B cell (primary cell): ENCODE measurements around the gene GLI1.
"Not testable (repeated sequence)": the region's sequence is repeated elsewhere in the genome, so short reads cannot be mapped to it uniquely, and the experiment has no call there.

Experiments
- CTCF ChIP-seq: fragments of 200-600 bp; IDR thresholded peaks from one replicate; pipeline ENCODE4 v1.8.0; 2022; ENCODE audit warnings: antibody characterized with exemption, mild to moderate bottlenecking
- EZH2 ChIP-seq: IDR thresholded peaks from 2 replicates; pipeline ENCODE4 v1.6.1; 2012; ENCODE audit warnings: borderline replicate concordance, low read depth, mild to moderate bottlenecking, moderate library complexity, low read length; ENCODE audit not compliant: insufficient read depth, poor library complexity, severe bottlenecking

DNA sequence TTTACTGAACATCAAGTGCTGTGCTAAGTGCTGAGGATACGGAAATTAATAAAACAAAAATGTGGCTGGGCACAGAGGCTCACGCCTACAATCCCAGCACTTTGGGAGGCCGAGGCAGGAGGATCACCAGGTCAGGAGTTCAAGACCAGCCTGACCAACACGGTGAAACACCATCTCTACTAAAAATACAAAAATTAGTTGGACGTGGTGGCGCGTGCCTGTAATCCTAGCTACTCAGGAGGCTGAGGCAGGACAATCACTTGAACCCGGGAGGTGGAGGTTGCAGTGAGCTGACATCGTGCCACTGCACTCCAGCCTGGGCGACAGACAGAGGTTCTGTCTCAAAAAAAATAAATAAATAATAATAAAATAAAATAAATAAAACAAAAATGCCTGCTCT is 32.6 kb upstream of the GLI1 start:
- TF ChIP-seq CTCF, EZH2: not testable (repeated sequence)
